ENCODE results near the gene TNFRSF21.
"Not testable (repeated sequence)": the region's sequence is repeated elsewhere in the genome, so short reads cannot be mapped to it uniquely, and the experiment has no call there.

The TNFRSF21 gene

GRCh38 chr6:47290124-47290834, 19.4 kb downstream of the TNFRSF21 start:
- no peak for DNase-seq (ENCODE audit: low read depth in 1 of 2, low spot score in 1 of 2)

- DNase-seq (ENCODE audit: low read depth in 1 of 2, low spot score in 1 of 2): no peak
These were observed 21.2 kb downstream of the TNFRSF21 start for GRCh38 chr6:47288267-47289090.

GRCh38 chr6:47286301-47286700, 23.4 kb downstream of the TNFRSF21 start:
- no peak for DNase-seq (ENCODE audit: low read depth in 1 of 2, low spot score in 1 of 2)

GRCh38 chr6:47283993-47284392, 25.7 kb downstream of the TNFRSF21 start:
- no peak for DNase-seq (ENCODE audit: low read depth in 1 of 2, low spot score in 1 of 2)

GRCh38 chr6:47278545-47278944, 31.2 kb downstream of the TNFRSF21 start:
- DNase-seq (ENCODE audit: low read depth in 1 of 2, low spot score in 1 of 2): no peak

- no peak for DNase-seq (ENCODE audit: low read depth in 1 of 2, low spot score in 1 of 2)
These were observed 32.0 kb downstream of the TNFRSF21 start for GRCh38 chr6:47277702-47278101.

GRCh38 chr6:47276377-47276776, 33.3 kb downstream of the TNFRSF21 start:
- no peak for DNase-seq (ENCODE audit: low read depth in 1 of 2, low spot score in 1 of 2)

GRCh38 chr6:47275640-47276039, 34.1 kb downstream of the TNFRSF21 start:
- no peak for DNase-seq (ENCODE audit: low read depth in 1 of 2, low spot score in 1 of 2)

GRCh38 chr6:47275132-47275531, 34.6 kb downstream of the TNFRSF21 start:
- not testable (repeated sequence) for DNase-seq (ENCODE audit: low read depth in 1 of 2, low spot score in 1 of 2)

GRCh38 chr6:47268572-47269187, 41.0 kb downstream of the TNFRSF21 start:
- no peak for DNase-seq (ENCODE audit: low read depth in 1 of 2, low spot score in 1 of 2)

GRCh38 chr6:47267301-47267700, 42.4 kb downstream of the TNFRSF21 start:
- no peak for DNase-seq (ENCODE audit: low read depth in 1 of 2, low spot score in 1 of 2)

- DNase-seq (ENCODE audit: low read depth in 1 of 2, low spot score in 1 of 2): no peak
These were observed 43.7 kb downstream of the TNFRSF21 start for GRCh38 chr6:47265971-47266370.

- DNase-seq (ENCODE audit: low read depth in 1 of 2, low spot score in 1 of 2): no peak
These were observed 44.9 kb downstream of the TNFRSF21 start for GRCh38 chr6:47264775-47265184.

- DNase-seq (ENCODE audit: low read depth in 1 of 2, low spot score in 1 of 2): no peak
These were observed 46.4 kb downstream of the TNFRSF21 start for GRCh38 chr6:47263268-47263667.

- no peak for DNase-seq (ENCODE audit: low read depth in 1 of 2, low spot score in 1 of 2)
These were observed 47.5 kb downstream of the TNFRSF21 start for GRCh38 chr6:47262231-47262630.

GRCh38 chr6:47261191-47261590, 48.5 kb downstream of the TNFRSF21 start:
- no peak for DNase-seq (ENCODE audit: low read depth in 1 of 2, low spot score in 1 of 2)

GRCh38 chr6:47260021-47260420, 49.7 kb downstream of the TNFRSF21 start:
- no peak for DNase-seq (ENCODE audit: low read depth in 1 of 2, low spot score in 1 of 2)

- no peak for DNase-seq (ENCODE audit: low read depth in 1 of 2, low spot score in 1 of 2)
These were observed 50.9 kb downstream of the TNFRSF21 start for GRCh38 chr6:47258724-47259347.

- no peak for DNase-seq (ENCODE audit: low read depth in 1 of 2, low spot score in 1 of 2)
These were observed 52.5 kb downstream of the TNFRSF21 start for GRCh38 chr6:47256981-47257730.

GRCh38 chr6:47256361-47256760, 53.3 kb downstream of the TNFRSF21 start:
- DNase-seq (ENCODE audit: low read depth in 1 of 2, low spot score in 1 of 2): no peak

GRCh38 chr6:47254906-47255305, 54.8 kb downstream of the TNFRSF21 start:
- DNase-seq (ENCODE audit: low read depth in 1 of 2, low spot score in 1 of 2): no peak
